Tibial nerve (tissue), 4 donors: ENCODE data around the gene IGFALS.

Source experiments
- EP300 ChIP-seq, 2 donors: sonication (generic); formaldehyde crosslinking; IDR thresholded peaks; one replicate each; pipeline ENCODE4 v1.6.1; 2017; ENCODE audit warnings: antibody characterized with exemption in 2 of 2, mild to moderate bottlenecking in 1 of 2
- POLR2A ChIP-seq, 2 donors: fragments of 450-650 bp; IDR thresholded peaks; one replicate each; pipeline ENCODE4 v1.6.1; 2017; ENCODE audit warnings: antibody characterized with exemption in 2 of 2, mild to moderate bottlenecking in 2 of 2, moderate library complexity in 2 of 2
- TF ChIP-seq, protein P1 (sequence below), 5 experiments: fragments of 200-600 bp in 3 of 5; fragments of 450-650 bp in 2 of 5; sonication (generic) in 3 of 5; IDR thresholded peaks; one replicate each; pipeline ENCODE4 v1.5.1; 2016 to 2019; ENCODE audit warnings: antibody characterized with exemption in 5 of 5, mild to moderate bottlenecking in 3 of 5, moderate library complexity in 2 of 5

DNA sequence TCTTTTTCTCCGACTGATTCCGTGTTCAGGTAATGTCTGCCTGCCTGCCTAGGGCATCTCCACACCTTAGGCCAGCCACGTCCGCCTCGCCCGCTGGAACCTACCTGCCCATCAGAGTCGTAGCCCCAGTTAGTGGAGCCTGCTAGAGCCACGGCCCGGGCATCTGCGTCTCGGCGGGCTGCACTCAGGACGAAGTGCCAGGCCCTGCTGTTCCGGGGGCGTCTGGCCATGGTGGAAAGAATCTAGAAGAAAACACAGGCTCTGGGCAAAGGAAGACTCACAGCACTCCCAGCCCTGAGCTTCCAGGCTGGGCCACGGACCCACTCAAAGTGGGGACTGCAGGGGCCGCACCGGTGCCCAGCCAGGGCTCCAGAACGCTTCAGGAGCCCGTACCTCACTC, 12.3 kb downstream of the IGFALS start:
- no peak for TF ChIP-seq EP300 (IDR thresholded peaks at IDR 0.05)
- TF ChIP-seq, protein P1, sequence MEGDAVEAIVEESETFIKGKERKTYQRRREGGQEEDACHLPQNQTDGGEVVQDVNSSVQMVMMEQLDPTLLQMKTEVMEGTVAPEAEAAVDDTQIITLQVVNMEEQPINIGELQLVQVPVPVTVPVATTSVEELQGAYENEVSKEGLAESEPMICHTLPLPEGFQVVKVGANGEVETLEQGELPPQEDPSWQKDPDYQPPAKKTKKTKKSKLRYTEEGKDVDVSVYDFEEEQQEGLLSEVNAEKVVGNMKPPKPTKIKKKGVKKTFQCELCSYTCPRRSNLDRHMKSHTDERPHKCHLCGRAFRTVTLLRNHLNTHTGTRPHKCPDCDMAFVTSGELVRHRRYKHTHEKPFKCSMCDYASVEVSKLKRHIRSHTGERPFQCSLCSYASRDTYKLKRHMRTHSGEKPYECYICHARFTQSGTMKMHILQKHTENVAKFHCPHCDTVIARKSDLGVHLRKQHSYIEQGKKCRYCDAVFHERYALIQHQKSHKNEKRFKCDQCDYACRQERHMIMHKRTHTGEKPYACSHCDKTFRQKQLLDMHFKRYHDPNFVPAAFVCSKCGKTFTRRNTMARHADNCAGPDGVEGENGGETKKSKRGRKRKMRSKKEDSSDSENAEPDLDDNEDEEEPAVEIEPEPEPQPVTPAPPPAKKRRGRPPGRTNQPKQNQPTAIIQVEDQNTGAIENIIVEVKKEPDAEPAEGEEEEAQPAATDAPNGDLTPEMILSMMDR (IDR thresholded peaks at IDR 0.05), result no peak
- TF ChIP-seq POLR2A (IDR thresholded peaks at IDR 0.05), result no peak
